Hepatocyte (in vitro differentiated cells): ENCODE measurements around the gene RPE. TPM values are rescaled to one million over a fixed set of nuclear protein-coding genes. Genes with fewer than 3 reads are reported as not detected.

Experiments used
- DNase-seq: peaks from one replicate; pipeline ENCODE4 v3.0.0-alpha.2; 2016; ENCODE audit warnings: low spot score
- H2AFZ ChIP-seq: fragments of 200-600 bp; sonication (generic); 2 replicates; pipeline ENCODE4 v1.6.0; 2016; ENCODE audit warnings: antibody characterized with exemption, mild to moderate bottlenecking
- H3K27ac ChIP-seq: fragments of 200-600 bp; sonication (generic); 2 replicates; pipeline ENCODE4 v1.5.1; 2016; ENCODE audit warnings: mild to moderate bottlenecking
- H3K27me3 ChIP-seq: fragments of 200-600 bp; sonication (generic); 2 replicates; pipeline ENCODE4 v1.6.1; 2016
- H3K36me3 ChIP-seq: fragments of 200-600 bp; sonication (generic); replicated peaks from 2 replicates; pipeline ENCODE4 v1.5.1; 2016; ENCODE audit warnings: low read depth; ENCODE audit not compliant: insufficient read depth
- H3K4me1 ChIP-seq: fragments of 200-600 bp; sonication (generic); 2 replicates; pipeline ENCODE4 v1.5.1; 2016; ENCODE audit warnings: mild to moderate bottlenecking, moderate library complexity; ENCODE audit not compliant: insufficient read depth
- H3K4me2 ChIP-seq: fragments of 200-600 bp; sonication (generic); 2 replicates; pipeline ENCODE4 v1.6.0; 2016
- H3K4me3 ChIP-seq: fragments of 200-600 bp; sonication (generic); 2 replicates; pipeline ENCODE4 v1.5.1; 2016; ENCODE audit warnings: mild to moderate bottlenecking
- H3K79me2 ChIP-seq: fragments of 200-600 bp; sonication (generic); 2 replicates; pipeline ENCODE4 v1.6.0; 2017; ENCODE audit warnings: mild to moderate bottlenecking
- H3K9me2 ChIP-seq: fragments of 200-600 bp; sonication (generic); replicated peaks from 2 replicates; pipeline ENCODE4 v1.6.0; 2017; ENCODE audit warnings: mild to moderate bottlenecking; ENCODE audit not compliant: insufficient read depth
- H3K9me3 ChIP-seq: fragments of 200-600 bp; sonication (generic); 2 replicates; pipeline ENCODE4 v1.5.1; 2016; ENCODE audit warnings: low read depth, mild to moderate bottlenecking
- H4K20me1 ChIP-seq: fragments of 200-600 bp; sonication (generic); 2 replicates; pipeline ENCODE4 v1.6.0; 2016; ENCODE audit warnings: mild to moderate bottlenecking; ENCODE audit not compliant: insufficient read depth, poor library complexity, severe bottlenecking
- EZH2 ChIP-seq: fragments of 200-600 bp; sonication (generic); IDR thresholded peaks from 2 replicates; pipeline ENCODE4 v1.6.1; 2016; ENCODE audit warnings: antibody characterized with exemption, mild to moderate bottlenecking, borderline replicate concordance
- EZH2phosphoT487 ChIP-seq: fragments of 200-600 bp; sonication (generic); IDR thresholded peaks from one replicate; pipeline ENCODE4 v1.6.1; 2018; ENCODE audit warnings: antibody characterized with exemption, mild to moderate bottlenecking, low read depth, moderate library complexity; ENCODE audit not compliant: unreplicated experiment, severe bottlenecking
- WGBS: methylation state at CpG from one replicate; pipeline ENCODE4 v1.1.6; 2016; ENCODE audit warnings: low lambda C conversion rate; ENCODE audit errors: missing lambda C conversion rate; 5-methylcytosine and 5-hydroxymethylcytosine counted together
- polyA plus RNA-seq: library from polyadenylated mRNA; unstranded; fragments of >200 nt; fragmentation: Nextera tagmentation; extraction: Ambion mirVana; gene quantifications from 2 replicates; pipeline ENCODE4 v1.2.1, GENCODE V29; 2016
- total RNA-seq: library from RNA; depleted of rRNA; stranded (reverse); fragments of >200 nt; gene quantifications from 2 replicates; pipeline ENCODE4 v1.2.3, GENCODE V29; 2014
- TF ChIP-seq, protein P1 (sequence below): fragments of 200-600 bp; sonication (generic); IDR thresholded peaks from 2 replicates; pipeline ENCODE4 v1.5.1; 2016; ENCODE audit warnings: antibody characterized with exemption, mild to moderate bottlenecking; ENCODE audit not compliant: poor library complexity

RPE gene
- total and polyA plus RNA-seq, 2 experiments from 2014 or later, result 31.8 to 47.6 TPM

DNA sequence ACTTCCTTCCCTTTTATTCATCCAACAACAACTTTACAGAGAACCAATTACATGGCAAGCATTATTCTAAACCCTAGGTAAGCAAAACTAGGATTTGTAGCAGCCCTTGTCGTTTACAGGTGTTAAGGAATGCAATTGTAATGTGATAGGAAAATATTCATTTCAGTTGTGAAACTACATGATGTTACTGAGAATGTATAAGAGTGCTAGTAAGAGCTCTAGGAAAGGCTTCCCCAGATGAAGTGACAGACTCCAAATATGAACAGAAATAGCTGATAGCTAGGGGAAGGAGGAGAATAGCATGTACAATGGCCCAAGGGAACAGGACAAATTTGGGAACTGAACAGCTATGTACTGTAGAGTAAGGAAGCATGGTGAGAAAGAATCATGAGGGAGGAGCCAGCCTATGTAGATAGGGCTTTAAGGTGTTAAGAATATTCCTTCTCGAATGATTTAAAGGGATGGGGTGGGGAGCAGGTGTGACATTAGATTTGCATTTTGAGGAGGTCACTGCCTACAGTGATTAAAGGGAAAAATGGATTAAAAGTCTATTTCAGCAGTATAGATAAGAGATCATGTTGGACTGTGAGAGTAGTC, 31.7 kb downstream of the RPE start:
- Histone ChIP-seq H3K79me2 (no peaks in the 10 kb centered on the region), H3K4me3 (no peak overlapping the region), H2AFZ (no peak overlapping the region), H3K27me3 (no peaks in the 10 kb centered on the region), H3K4me1 (no peaks in the 10 kb centered on the region), H4K20me1 (no peaks in the 10 kb centered on the region), H3K36me3 (no peaks in the 10 kb centered on the region), H3K27ac (no peak overlapping the region), H3K9me3 (no peaks in the 10 kb centered on the region), H3K9me2 (no peaks in the 10 kb centered on the region), H3K4me2 (no peak overlapping the region)
- no peak for DNase-seq
- TF ChIP-seq, protein P1, sequence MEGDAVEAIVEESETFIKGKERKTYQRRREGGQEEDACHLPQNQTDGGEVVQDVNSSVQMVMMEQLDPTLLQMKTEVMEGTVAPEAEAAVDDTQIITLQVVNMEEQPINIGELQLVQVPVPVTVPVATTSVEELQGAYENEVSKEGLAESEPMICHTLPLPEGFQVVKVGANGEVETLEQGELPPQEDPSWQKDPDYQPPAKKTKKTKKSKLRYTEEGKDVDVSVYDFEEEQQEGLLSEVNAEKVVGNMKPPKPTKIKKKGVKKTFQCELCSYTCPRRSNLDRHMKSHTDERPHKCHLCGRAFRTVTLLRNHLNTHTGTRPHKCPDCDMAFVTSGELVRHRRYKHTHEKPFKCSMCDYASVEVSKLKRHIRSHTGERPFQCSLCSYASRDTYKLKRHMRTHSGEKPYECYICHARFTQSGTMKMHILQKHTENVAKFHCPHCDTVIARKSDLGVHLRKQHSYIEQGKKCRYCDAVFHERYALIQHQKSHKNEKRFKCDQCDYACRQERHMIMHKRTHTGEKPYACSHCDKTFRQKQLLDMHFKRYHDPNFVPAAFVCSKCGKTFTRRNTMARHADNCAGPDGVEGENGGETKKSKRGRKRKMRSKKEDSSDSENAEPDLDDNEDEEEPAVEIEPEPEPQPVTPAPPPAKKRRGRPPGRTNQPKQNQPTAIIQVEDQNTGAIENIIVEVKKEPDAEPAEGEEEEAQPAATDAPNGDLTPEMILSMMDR, result no peak
- TF ChIP-seq EZH2, result no peak
- no peak for TF ChIP-seq EZH2phosphoT487
- WGBS, result 75% methylated on average over 2 of the region's 2 CpGs

DNA sequence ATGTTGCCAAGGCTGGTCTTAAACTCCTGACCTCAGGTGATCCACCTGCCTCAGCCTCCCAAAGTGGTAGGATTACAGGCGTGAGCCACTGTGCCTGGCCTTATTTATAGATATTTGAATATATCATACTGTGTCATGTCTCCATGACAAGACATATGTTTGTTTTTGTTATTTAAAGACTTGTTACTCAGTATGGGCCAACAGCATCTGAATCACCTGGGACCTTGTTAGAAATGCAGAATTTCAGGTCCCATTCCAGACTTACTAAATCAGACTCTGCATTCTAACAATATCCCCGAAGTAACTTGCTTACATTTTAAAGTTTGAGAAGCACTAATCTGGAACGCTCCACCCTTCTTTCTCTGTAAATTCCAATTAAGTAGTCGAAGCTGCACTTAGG, 33.2 kb downstream of the RPE start:
- no peaks in the 10 kb centered on the region for H3K36me3 ChIP-seq
- no peaks in the 10 kb centered on the region for H3K27me3 ChIP-seq
- no peak overlapping the region for H3K4me2 ChIP-seq
- WGBS, result 95% methylated on average over 4 of the region's 4 CpGs
- no peaks in the 10 kb centered on the region for H3K9me3 ChIP-seq
- H3K4me1 ChIP-seq, result no peaks in the 10 kb centered on the region
- no peak overlapping the region for H2AFZ ChIP-seq
- TF ChIP-seq, protein P1, result no peak
- no peak for TF ChIP-seq EZH2phosphoT487
- TF ChIP-seq EZH2, result no peak
- no peaks in the 10 kb centered on the region for H3K79me2 ChIP-seq
- DNase-seq, result no peak
- H3K4me3 ChIP-seq, result no peak overlapping the region
- no peaks in the 10 kb centered on the region for H4K20me1 ChIP-seq
- H3K27ac ChIP-seq, result no peak overlapping the region
- no peaks in the 10 kb centered on the region for H3K9me2 ChIP-seq

DNA sequence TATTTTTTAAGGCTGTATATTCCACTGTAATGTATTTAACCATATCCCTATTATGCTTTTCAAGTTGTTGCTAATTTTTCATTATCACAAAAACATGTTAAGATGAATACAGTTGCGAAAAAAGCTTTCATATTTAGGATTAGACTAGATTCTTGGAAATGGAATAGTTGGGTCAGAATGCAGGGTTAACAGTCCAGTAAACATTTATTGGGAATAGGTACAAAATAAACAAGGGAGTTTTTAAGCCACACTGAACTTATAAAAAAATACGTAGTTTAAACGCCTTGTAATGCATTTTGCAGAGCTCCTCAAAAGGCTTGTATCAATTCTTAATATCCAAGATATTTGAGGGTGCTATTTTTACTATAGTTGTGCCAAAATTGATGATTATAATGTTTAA, 35.6 kb downstream of the RPE start:
- no peak for TF ChIP-seq EZH2phosphoT487
- no peak for TF ChIP-seq EZH2
- TF ChIP-seq, protein P1, result no peak

More for the DNA sequence above, 35.6 kb downstream of the RPE start:
- Histone ChIP-seq H3K4me3 (no peak overlapping the region), H3K27ac (no peak overlapping the region), H3K27me3 (no peaks in the 10 kb centered on the region), H3K9me2 (no peaks in the 10 kb centered on the region), H3K9me3 (no peaks in the 10 kb centered on the region), H2AFZ (no peak overlapping the region), H3K79me2 (no peaks in the 10 kb centered on the region), H3K36me3 (no peaks in the 10 kb centered on the region), H3K4me2 (no peak overlapping the region), H3K4me1 (no peaks in the 10 kb centered on the region), H4K20me1 (no peaks in the 10 kb centered on the region)
- DNase-seq, result no peak
- WGBS, result 89% methylated on average over 3 of the region's 3 CpGs
